ENCODE results near the gene SERP1. TPM values are rescaled to one million over a fixed set of nuclear protein-coding genes. Genes with fewer than 3 reads are reported as not detected.

The SERP1 gene
- 100 to 1,000 TPM; 121 to 123 TPM for total RNA-seq

GRCh38 chr3:150546226-150547044 is at the start of gene SERP1, which contains the start of gene EIF2A:
Gene SERP1, minus strand, starts transcription at chr3:150546496. Its CDS starts 361 bp downstream, at chr3:150546135.
Gene EIF2A, plus strand, starts transcription at chr3:150546787. Its CDS starts 16 bp downstream, at chr3:150546803.
- Mint-ChIP-seq H3K4me1 (peaks cover 55% of the 10 kb centered on the region), H3K27me3 (no peaks in the 10 kb centered on the region), H3K9me3 (no peaks in the 10 kb centered on the region), H3K4me3 (peak within 1 kb of the TSS; percentile 93), H3K27ac (peak within 1 kb of the TSS; percentile 99), H3K36me3 (peaks cover 65% of the 10 kb centered on the region)
- DNase-seq, result peak; percentile 98

- peaks cover 2% of the 10 kb centered on the region for H3K36me3 Mint-ChIP-seq
- no peak for DNase-seq
- H3K9me3 Mint-ChIP-seq, result no peaks in the 10 kb centered on the region
- H3K27me3 Mint-ChIP-seq, result no peaks in the 10 kb centered on the region
- H3K27ac Mint-ChIP-seq, result no peak overlapping the region
- no peak overlapping the region for H3K4me3 Mint-ChIP-seq
- peaks cover 16% of the 10 kb centered on the region for H3K4me1 Mint-ChIP-seq
Observed at GRCh38 chr3:150594150-150594549, 47.9 kb upstream of the SERP1 start.

- no peak for DNase-seq
- Mint-ChIP-seq H3K27ac (peak overlapping the region; percentile 26), H3K27me3 (no peaks in the 10 kb centered on the region), H3K4me3 (no peak overlapping the region), H3K4me1 (peaks cover 16% of the 10 kb centered on the region), H3K36me3 (peaks cover 12% of the 10 kb centered on the region), H3K9me3 (no peaks in the 10 kb centered on the region)
Observed at GRCh38 chr3:150589759-150590158, 43.5 kb upstream of the SERP1 start.

GRCh38 chr3:150588027-150588830 is 41.9 kb upstream of the SERP1 start:
- Mint-ChIP-seq H3K9me3 (no peaks in the 10 kb centered on the region), H3K27ac (no peak overlapping the region), H3K27me3 (no peaks in the 10 kb centered on the region), H3K4me1 (peaks cover 18% of the 10 kb centered on the region), H3K4me3 (no peak overlapping the region), H3K36me3 (peaks cover 12% of the 10 kb centered on the region)
- no peak for DNase-seq

GRCh38 chr3:150583028-150583427 is 36.7 kb upstream of the SERP1 start:
- no peak overlapping the region for H3K4me3 Mint-ChIP-seq
- H3K36me3 Mint-ChIP-seq, result peaks cover 19% of the 10 kb centered on the region

GRCh38 chr3:150582620-150583019 is 36.3 kb upstream of the SERP1 start:
- Mint-ChIP-seq H3K36me3 (peaks cover 22% of the 10 kb centered on the region), H3K9me3 (no peaks in the 10 kb centered on the region), H3K4me1 (peaks cover 13% of the 10 kb centered on the region), H3K27ac (peak overlapping the region; percentile 74), H3K4me3 (no peak overlapping the region), H3K27me3 (no peaks in the 10 kb centered on the region)
- DNase-seq, result no peak

More at GRCh38 chr3:150583028-150583427, 36.7 kb upstream of the SERP1 start:
- Mint-ChIP-seq H3K27me3 (no peaks in the 10 kb centered on the region), H3K9me3 (no peaks in the 10 kb centered on the region), H3K27ac (peak overlapping the region; percentile 74), H3K4me1 (peaks cover 13% of the 10 kb centered on the region)
- DNase-seq, result no peak

- DNase-seq, result no peak
- H3K4me1 Mint-ChIP-seq, result peaks cover 13% of the 10 kb centered on the region
- H3K27ac Mint-ChIP-seq, result no peak overlapping the region
- peaks cover 33% of the 10 kb centered on the region for H3K36me3 Mint-ChIP-seq
- no peak overlapping the region for H3K4me3 Mint-ChIP-seq
- no peaks in the 10 kb centered on the region for H3K9me3 Mint-ChIP-seq
- H3K27me3 Mint-ChIP-seq, result no peaks in the 10 kb centered on the region
Observed at GRCh38 chr3:150581174-150581573, 34.9 kb upstream of the SERP1 start.

GRCh38 chr3:150577855-150578254 is 31.6 kb upstream of the SERP1 start:
- no peak for DNase-seq
- H3K4me3 Mint-ChIP-seq, result no peak overlapping the region
- no peaks in the 10 kb centered on the region for H3K9me3 Mint-ChIP-seq
- peaks cover 24% of the 10 kb centered on the region for H3K4me1 Mint-ChIP-seq
- H3K27ac Mint-ChIP-seq, result no peak overlapping the region
- no peaks in the 10 kb centered on the region for H3K27me3 Mint-ChIP-seq
- H3K36me3 Mint-ChIP-seq, result peaks cover 30% of the 10 kb centered on the region

GRCh38 chr3:150567328-150567727 is 21.0 kb upstream of the SERP1 start:
- no peak for DNase-seq
- H3K36me3 Mint-ChIP-seq, result peaks cover 17% of the 10 kb centered on the region
- H3K27me3 Mint-ChIP-seq, result no peaks in the 10 kb centered on the region

GRCh38 chr3:150564243-150564642 is 17.9 kb upstream of the SERP1 start:
- H3K4me1 Mint-ChIP-seq, result peaks cover 3% of the 10 kb centered on the region
- H3K27me3 Mint-ChIP-seq, result no peaks in the 10 kb centered on the region
- no peak overlapping the region for H3K4me3 Mint-ChIP-seq
- DNase-seq, result no peak
- no peaks in the 10 kb centered on the region for H3K9me3 Mint-ChIP-seq
- H3K27ac Mint-ChIP-seq, result no peak overlapping the region
- H3K36me3 Mint-ChIP-seq, result peaks cover 12% of the 10 kb centered on the region

More at GRCh38 chr3:150567328-150567727, 21.0 kb upstream of the SERP1 start:
- Mint-ChIP-seq H3K4me1 (no peaks in the 10 kb centered on the region), H3K27ac (no peak overlapping the region), H3K4me3 (no peak overlapping the region), H3K9me3 (no peaks in the 10 kb centered on the region)

- DNase-seq, result no peak
- no peaks in the 10 kb centered on the region for H3K9me3 Mint-ChIP-seq
- H3K36me3 Mint-ChIP-seq, result peaks cover 33% of the 10 kb centered on the region
- no peak overlapping the region for H3K27ac Mint-ChIP-seq
- H3K27me3 Mint-ChIP-seq, result no peaks in the 10 kb centered on the region
- no peak overlapping the region for H3K4me3 Mint-ChIP-seq
- peaks cover 21% of the 10 kb centered on the region for H3K4me1 Mint-ChIP-seq
Observed at GRCh38 chr3:150557725-150558124, 11.4 kb upstream of the SERP1 start.

- peaks cover 21% of the 10 kb centered on the region for H3K4me1 Mint-ChIP-seq
Observed at GRCh38 chr3:150556792-150557191, 10.5 kb upstream of the SERP1 start.

GRCh38 chr3:150555859-150556436 is 9.7 kb upstream of the SERP1 start:
- Mint-ChIP-seq H3K4me1 (peaks cover 24% of the 10 kb centered on the region), H3K27me3 (no peaks in the 10 kb centered on the region), H3K4me3 (no peak overlapping the region), H3K27ac (peak overlapping the region; percentile 65), H3K9me3 (no peaks in the 10 kb centered on the region), H3K36me3 (peaks cover 39% of the 10 kb centered on the region)
- DNase-seq, result no peak

More at GRCh38 chr3:150556792-150557191, 10.5 kb upstream of the SERP1 start:
- no peaks in the 10 kb centered on the region for H3K27me3 Mint-ChIP-seq
- DNase-seq, result no peak
- no peak overlapping the region for H3K4me3 Mint-ChIP-seq
- H3K36me3 Mint-ChIP-seq, result peaks cover 36% of the 10 kb centered on the region
- no peak overlapping the region for H3K27ac Mint-ChIP-seq
- H3K9me3 Mint-ChIP-seq, result no peaks in the 10 kb centered on the region

GRCh38 chr3:150547045-150547741 is 897 bp upstream of the SERP1 start:
- Mint-ChIP-seq H3K9me3 (no peaks in the 10 kb centered on the region), H3K27me3 (no peaks in the 10 kb centered on the region), H3K4me3 (peak overlapping the region; percentile 93), H3K36me3 (peaks cover 57% of the 10 kb centered on the region), H3K27ac (peak overlapping the region; percentile 99), H3K4me1 (peaks cover 49% of the 10 kb centered on the region)
- DNase-seq, result no peak

Data from activated naive CD8-positive, alpha-beta T cell treated with anti-CD3 and anti-CD28 coated beads for 36 hours (primary cell).